Left lung (tissue), 10 donors: Measurements from ENCODE around the gene KCNA5. TPM values are rescaled to one million over a fixed set of nuclear protein-coding genes. Genes with fewer than 3 reads are reported as not detected.

Source experiments
- ATAC-seq: fragments of 200-7000 bp; cut with Tn5 transposase; one replicate; pipeline ENCODE4 v1.9.1; 2020; ENCODE audit warnings: moderate library complexity
- DNase-seq, 4 donors: peaks; one replicate each; pipeline ENCODE4 v3.0.0-alpha.2; 2013 to 2020
- H3K27ac ChIP-seq, 2 donors: fragments of 200-600 bp; sonication (generic) in 1 of 2; one replicate each; pipeline versions ENCODE4 v1.5.0 to v1.8.0; 2020 to 2021
- H3K27me3 ChIP-seq, 2 donors: fragments of 200-600 bp; sonication (generic) in 1 of 2; one replicate each; pipeline versions ENCODE4 v1.5.0 to v1.8.0; 2020 to 2021
- H3K36me3 ChIP-seq, 2 donors: fragments of 200-600 bp; sonication (generic) in 1 of 2; one replicate each; pipeline versions ENCODE4 v1.5.0 to v1.8.0; 2020 to 2021
- H3K4me1 ChIP-seq, 2 donors: fragments of 200-600 bp; one replicate each; pipeline ENCODE4 v1.8.0; 2021
- H3K4me3 ChIP-seq, 2 donors: fragments of 200-600 bp; sonication (generic) in 1 of 2; one replicate each; pipeline versions ENCODE4 v1.5.0 to v1.8.0; 2020 to 2021; ENCODE audit warnings: mild to moderate bottlenecking in 1 of 2
- H3K9me3 ChIP-seq, 2 donors: fragments of 200-600 bp; sonication (generic) in 1 of 2; one replicate each; pipeline versions ENCODE4 v1.5.0 to v1.8.0; 2020 to 2021
- CTCF ChIP-seq, 2 donors: fragments of 200-600 bp; sonication (generic) in 1 of 2; IDR thresholded peaks; one replicate each; pipeline versions ENCODE4 v1.5.0 to v1.8.0; 2021; ENCODE audit warnings: antibody characterized with exemption in 2 of 2
- intact Hi-C, 2 donors: fragments of 100-400 bp; cut with DNase I; formaldehyde crosslinking; loops; one replicate each; pipeline versions ENCODE4 v1.11.2 to v1.14.2; 2022
- polyA plus RNA-seq, 6 donors: library from polyadenylated mRNA; unstranded; fragments of 120-200 nt; gene quantifications; one replicate each; pipeline ENCODE4 v1.2.1, GENCODE V29; 2013; ENCODE audit not compliant: insufficient read length in 6 of 6
- total RNA-seq, 2 donors: library from RNA; stranded (reverse); fragmentation: NEBNext Ultra II Directional; extraction: Animal tissue kit (Norgen Biotek cat#: 25700); gene quantifications; one replicate each; pipeline ENCODE4 v1.2.1, GENCODE V29; 2021
- donor health status: DM: no; HTN: yes; CAD: no.
- donor health status: DM: no; HTN: no; CAD: no.

Gene KCNA5
- total and polyA plus RNA-seq, 8 donors: 0.50 to 1.8 (median 1.1) TPM

- ATAC-seq: no peak
These were observed 45.0 kb downstream of the KCNA5 start for GRCh38 chr12:5088586-5089264.

GRCh38 chr12:5094551-5094950, 50.9 kb downstream of the KCNA5 start:
- Histone ChIP-seq H3K4me1 (no peaks in the 10 kb centered on the region), H3K27ac (no peak overlapping the region), H3K36me3 (no peaks in the 10 kb centered on the region), H3K9me3 (no peaks in the 10 kb centered on the region), H3K4me3 (no peak overlapping the region), H3K27me3 (peaks cover 0 to 27% of the 10 kb centered on the region in 2 donors)
- TF ChIP-seq CTCF (IDR thresholded peaks at IDR 0.05): no peak
- ATAC-seq (no peak), DNase-seq (no peak)
- intact Hi-C loops: no loop called here

More at GRCh38 chr12:5088586-5089264, 45.0 kb downstream of the KCNA5 start:
- H3K27ac ChIP-seq: no peak overlapping the region
- DNase-seq: peak in 1 of 4 donors; percentile 76
- no peak overlapping the region for H3K4me3 ChIP-seq
- intact Hi-C loops: no loop called here
- no peaks in the 10 kb centered on the region for H3K4me1 ChIP-seq
- TF ChIP-seq CTCF (IDR thresholded peaks at IDR 0.05): no peak
- H3K9me3 ChIP-seq: no peaks in the 10 kb centered on the region
- H3K36me3 ChIP-seq: no peaks in the 10 kb centered on the region
- no peaks in the 10 kb centered on the region for H3K27me3 ChIP-seq

- Histone ChIP-seq H3K4me1 (no peaks in the 10 kb centered on the region), H3K4me3 (no peak overlapping the region), H3K36me3 (no peaks in the 10 kb centered on the region), H3K27ac (no peak overlapping the region), H3K9me3 (no peaks in the 10 kb centered on the region), H3K27me3 (peaks cover 0 to 27% of the 10 kb centered on the region in 2 donors)
- ATAC-seq (no peak), DNase-seq (no peak)
- no peak for TF ChIP-seq CTCF (IDR thresholded peaks at IDR 0.05)
- intact Hi-C loops: no loop called here
These were observed 51.3 kb downstream of the KCNA5 start for GRCh38 chr12:5094986-5095385.

Other genes with a start within 250 kb of the KCNA5 start
- under 1 TPM; 0.08 to 0.09 TPM for gene KCNA1, start 134.0 kb upstream of the KCNA5 start, total RNA-seq
- gene KCNA1, start 134.0 kb upstream of the KCNA5 start, polyA plus RNA-seq: not detected